HepG2 (cell line): ENCODE measurements around the gene PREX1. TPM values are rescaled to one million over a fixed set of nuclear protein-coding genes. Genes with fewer than 3 reads are reported as not detected.

Experiments
- ATAC-seq: fragments of 200-7000 bp; cut with Tn5 transposase; 3 replicates; pipeline ENCODE4 v1.9.1; 2020; ENCODE audit warnings: mild to moderate bottlenecking, moderate library complexity
- BruUV-seq: library from RNA; stranded (reverse); fragments of 400-500 nt; replicated peaks from 2 replicates; lab custom pipeline; 2021; lab: Mats Ljungman, UMichigan
- CTCF ChIA-PET: fragments of 300-600 bp; formaldehyde crosslinking; extraction: SDS; loops from one replicate; lab custom pipeline; 2021; ENCODE audit warnings: low total read pairs, inconsistent platforms, low intra/inter-chr PET ratio; lab: Yijun Ruan, JAX
- POLR2A ChIA-PET: fragments of 350-600 bp; sonication (Branson Sonifier 250); formaldehyde crosslinking; loops from one replicate; lab custom pipeline; 2020; ENCODE audit warnings: antibody characterized with exemption, inconsistent platforms; lab: Yijun Ruan, JAX
- DNase-seq: peaks from one replicate; pipeline ENCODE4 v3.0.0-alpha.2; 2015; ENCODE audit warnings: low spot score
- FAIRE-seq: peaks from 3 replicates; lab custom pipeline; 2011; peaks lifted over from hg19 to GRCh38; lab: Jason Lieb, UNC
- H2AFZ ChIP-seq: one replicate; pipeline ENCODE4 v1.6.1; 2011; ENCODE audit warnings: low read length, inconsistent platforms
- H3K27ac ChIP-seq: fragments of 300-600 bp; 3 replicates; pipeline ENCODE4 v1.8.0; 2011; ENCODE audit warnings: mixed run types, mild to moderate bottlenecking, mixed read lengths, low read length, inconsistent platforms; ENCODE audit not compliant: insufficient read depth; ENCODE audit errors: extremely low read length
- H3K27me3 ChIP-seq, 2 experiments: fragments of 200-600 bp in 1 of 2; 2 replicates in 1 of 2; 3 replicates in 1 of 2; pipeline versions ENCODE4 v1.6.0 to v1.8.0; 2011; ENCODE audit warnings: low read length in 2 of 2, mild to moderate bottlenecking in 2 of 2, moderate library complexity in 2 of 2, inconsistent platforms in 1 of 2; ENCODE audit not compliant: insufficient read depth in 2 of 2, control insufficient read depth in 1 of 2
- H3K36me3 ChIP-seq, 2 experiments: fragments of 200-600 bp in 1 of 2; replicated peaks in 1 of 2; 2 replicates in 1 of 2; 3 replicates in 1 of 2; pipeline versions ENCODE4 v1.5.1 to v1.8.0; 2011; ENCODE audit warnings: low read length in 2 of 2, inconsistent platforms in 1 of 2; ENCODE audit not compliant: insufficient read depth in 2 of 2, control insufficient read depth in 1 of 2
- H3K4me1 ChIP-seq: 2 replicates; pipeline ENCODE4 v1.5.1; 2012; ENCODE audit warnings: low read length, inconsistent platforms; ENCODE audit not compliant: insufficient read depth
- H3K4me2 ChIP-seq: 2 replicates; pipeline ENCODE4 v1.6.0; 2011; ENCODE audit warnings: low read depth, low read length, inconsistent platforms
- H3K4me3 ChIP-seq, 3 experiments: fragments of 200-600 bp in 1 of 3; sonication (generic), shearing (Covaris generic) in 1 of 3; replicated peaks in 1 of 3; 2 replicates each; pipeline ENCODE4 v1.5.1; 2011 to 2016; ENCODE audit warnings: low read length in 3 of 3, inconsistent platforms in 2 of 3, low read depth in 2 of 3, mild to moderate bottlenecking in 2 of 3, control low read depth in 1 of 3, mixed read lengths in 1 of 3; ENCODE audit not compliant: insufficient read depth in 1 of 3
- H3K79me2 ChIP-seq: one replicate; pipeline ENCODE4 v1.6.1; 2011; ENCODE audit warnings: low read length, inconsistent platforms; ENCODE audit not compliant: insufficient read depth
- H3K9ac ChIP-seq: 2 replicates; pipeline ENCODE4 v1.6.0; 2011; ENCODE audit warnings: mild to moderate bottlenecking, low read depth, low read length, inconsistent platforms; ENCODE audit not compliant: insufficient read depth
- H3K9me3 ChIP-seq: 2 replicates; pipeline ENCODE4 v1.5.1; 2012; ENCODE audit warnings: mild to moderate bottlenecking, low read length
- H4K20me1 ChIP-seq: 2 replicates; pipeline ENCODE4 v1.6.0; 2011; ENCODE audit warnings: inconsistent platforms, mild to moderate bottlenecking, low read length, moderate library complexity; ENCODE audit not compliant: insufficient read depth
- CREM ChIP-seq, 2 experiments: sonication (generic) in 1 of 2; formaldehyde crosslinking in 1 of 2; IDR thresholded peaks; 2 replicates each; pipeline versions ENCODE4 v1.4.0 to v1.6.1; 2016 to 2020; ENCODE audit warnings: antibody characterized with exemption in 1 of 2, mild to moderate bottlenecking in 1 of 2, missing genetic modification reagents in 1 of 2
- KDM5B ChIP-seq: sonication (generic); formaldehyde crosslinking; IDR thresholded peaks from 2 replicates; pipeline ENCODE4 v1.4.0; 2020; ENCODE audit warnings: missing genetic modification reagents, mild to moderate bottlenecking, borderline replicate concordance
- KLF13 ChIP-seq: sonication (generic); formaldehyde crosslinking; IDR thresholded peaks from 2 replicates; pipeline ENCODE4 v1.4.0; 2020; ENCODE audit warnings: mild to moderate bottlenecking, missing genetic modification reagents
- MBD4 ChIP-seq: IDR thresholded peaks from 2 replicates; pipeline ENCODE4 v1.6.1; 2012; ENCODE audit warnings: low read length, inconsistent platforms, borderline replicate concordance
- NFKB2 ChIP-seq: sonication (generic); formaldehyde crosslinking; IDR thresholded peaks from 2 replicates; pipeline ENCODE4 v1.4.0; 2020; ENCODE audit warnings: missing genetic modification reagents, borderline replicate concordance
- NFRKB ChIP-seq: fragments of 450-650 bp; IDR thresholded peaks from 2 replicates; pipeline ENCODE4 v1.6.1; 2017
- NR2F2 ChIP-seq: IDR thresholded peaks from 2 replicates; pipeline ENCODE4 v1.6.1; 2012; ENCODE audit warnings: low read depth, inconsistent platforms, borderline replicate concordance
- NR3C1 ChIP-seq: sonication (generic); formaldehyde crosslinking; IDR thresholded peaks from 2 replicates; pipeline ENCODE4 v1.4.0; 2020; ENCODE audit warnings: missing genetic modification reagents
- PHF5A ChIP-seq: IDR thresholded peaks from one replicate; pipeline ENCODE4 v1.6.1; 2018; ENCODE audit warnings: low read depth, missing genetic modification reagents; ENCODE audit not compliant: unreplicated experiment
- RBFOX2 ChIP-seq: fragments of 200-400 bp; formaldehyde crosslinking; IDR thresholded peaks from 2 replicates; pipeline ENCODE4 v1.6.1; 2017; ENCODE audit warnings: low read depth, mild to moderate bottlenecking, low read length
- RCOR2 ChIP-seq: IDR thresholded peaks from 2 replicates; pipeline ENCODE4 v1.6.1; 2016; ENCODE audit warnings: missing biosample characterization, missing genetic modification reagents
- SALL1 ChIP-seq: sonication (generic); formaldehyde crosslinking; IDR thresholded peaks from 2 replicates; pipeline ENCODE4 v1.8.0; 2022; ENCODE audit warnings: mild to moderate bottlenecking, missing genetic modification reagents
- SP5 ChIP-seq: IDR thresholded peaks from 2 replicates; pipeline ENCODE4 v1.6.1; 2016; ENCODE audit warnings: low read depth, borderline replicate concordance
- YY1 ChIP-seq: IDR thresholded peaks from 2 replicates; pipeline ENCODE4 v1.6.1; 2011; ENCODE audit warnings: low read length, low read depth, moderate library complexity, mild to moderate bottlenecking; ENCODE audit not compliant: insufficient read depth, insufficient replicate concordance
- ZFY ChIP-seq: sonication (generic); formaldehyde crosslinking; IDR thresholded peaks from 2 replicates; pipeline ENCODE4 v1.4.0; 2020; ENCODE audit warnings: missing genetic modification reagents
- ZNF30 ChIP-seq: sonication (generic); formaldehyde crosslinking; IDR thresholded peaks from 2 replicates; pipeline ENCODE4 v1.5.0; 2020; ENCODE audit warnings: mild to moderate bottlenecking, missing genetic modification reagents
- WGBS: methylation state at CpG from one replicate; pipeline ENCODE4 v1.1.6; 2017; ENCODE audit warnings: low lambda C conversion rate; 5-methylcytosine and 5-hydroxymethylcytosine counted together
- in situ Hi-C: cut with HindIII; loops from 2 replicates; pipeline ENCODE4 v1.10.0; 2017; ENCODE audit warnings: low pct_unique_long_range_greater_than_20kb; ENCODE audit not compliant: extremely low pct_ligation_motif_present
- intact Hi-C: fragments of 100-400 bp; cut with micrococcal nuclease; formaldehyde crosslinking; loops from one replicate; pipeline ENCODE4 v1.10.0; 2022; ENCODE audit not compliant: unreplicated experiment
- polyA plus RNA-seq, 8 experiments: library from polyadenylated mRNA; depleted of rRNA in 3 of 8; stranded (reverse) in 7 of 8; unstranded in 1 of 8; fragments of >200 nt; fragmentation: Illumina TruSeq in 4 of 8; extraction: Trizol in 4 of 8; gene quantifications; 2 replicates each; pipeline versions ENCODE4 v1.2.1 to v1.2.3, GENCODE V29; 2011 to 2016; ENCODE audit warnings: low read depth in 4 of 8, missing spikeins in 1 of 8, mixed read lengths in 1 of 8; ENCODE audit not compliant: insufficient read depth in 1 of 8
- total RNA-seq, 5 experiments: library from RNA; depleted of rRNA; stranded (reverse); fragments of >200 nt; fragmentation: Illumina TruSeq; extraction: Trizol; gene quantifications; 2 replicates each; pipeline ENCODE4 v1.2.3, GENCODE V29; 2016; ENCODE audit warnings: low read depth in 1 of 5
- TF ChIP-seq, protein P1 (sequence below): IDR thresholded peaks from 2 replicates; pipeline ENCODE4 v1.6.1; 2018; ENCODE audit warnings: missing genetic modification reagents
- TF ChIP-seq, protein P2 (sequence below): IDR thresholded peaks from 2 replicates; pipeline ENCODE4 v1.6.1; 2016; ENCODE audit warnings: missing biosample characterization, missing genetic modification reagents, low read depth

Gene PREX1
- total and polyA plus RNA-seq, 2 of the 13 experiments (the other 11 are each of a cell fraction or from before 2014, with no cell fraction given): 0.02 to 0.04 TPM

- no peaks in the 10 kb centered on the region for H4K20me1 ChIP-seq
- peaks cover 7 to 47% of the 10 kb centered on the region in 2 experiments; a peak in 4 of 5 replicates for H3K27me3 ChIP-seq
- H3K4me1 ChIP-seq: no peaks in the 10 kb centered on the region
- H3K4me3 ChIP-seq: no peak overlapping the region
- no peak for TF ChIP-seq NFKB2 (CRISPR knock-in tag)
- no peak for TF ChIP-seq ZFY (CRISPR knock-in tag)
- TF ChIP-seq CREM (IDR thresholded peaks at IDR 0.05): no peak
- TF ChIP-seq CREM (CRISPR knock-in tag; IDR thresholded peaks at IDR 0.05): no peak
- no peak for TF ChIP-seq NFRKB
- TF ChIP-seq, protein P1, sequence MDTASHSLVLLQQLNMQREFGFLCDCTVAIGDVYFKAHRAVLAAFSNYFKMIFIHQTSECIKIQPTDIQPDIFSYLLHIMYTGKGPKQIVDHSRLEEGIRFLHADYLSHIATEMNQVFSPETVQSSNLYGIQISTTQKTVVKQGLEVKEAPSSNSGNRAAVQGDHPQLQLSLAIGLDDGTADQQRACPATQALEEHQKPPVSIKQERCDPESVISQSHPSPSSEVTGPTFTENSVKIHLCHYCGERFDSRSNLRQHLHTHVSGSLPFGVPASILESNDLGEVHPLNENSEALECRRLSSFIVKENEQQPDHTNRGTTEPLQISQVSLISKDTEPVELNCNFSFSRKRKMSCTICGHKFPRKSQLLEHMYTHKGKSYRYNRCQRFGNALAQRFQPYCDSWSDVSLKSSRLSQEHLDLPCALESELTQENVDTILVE (CRISPR knock-in tag): no peak
- no peak for TF ChIP-seq SP5
- TF ChIP-seq SALL1: no peak
- no peak for TF ChIP-seq PHF5A
- no peak for TF ChIP-seq ZNF30
- TF ChIP-seq RCOR2 (CRISPR knock-in tag): no peak
- TF ChIP-seq MBD4: no peak
- TF ChIP-seq, protein P2, sequence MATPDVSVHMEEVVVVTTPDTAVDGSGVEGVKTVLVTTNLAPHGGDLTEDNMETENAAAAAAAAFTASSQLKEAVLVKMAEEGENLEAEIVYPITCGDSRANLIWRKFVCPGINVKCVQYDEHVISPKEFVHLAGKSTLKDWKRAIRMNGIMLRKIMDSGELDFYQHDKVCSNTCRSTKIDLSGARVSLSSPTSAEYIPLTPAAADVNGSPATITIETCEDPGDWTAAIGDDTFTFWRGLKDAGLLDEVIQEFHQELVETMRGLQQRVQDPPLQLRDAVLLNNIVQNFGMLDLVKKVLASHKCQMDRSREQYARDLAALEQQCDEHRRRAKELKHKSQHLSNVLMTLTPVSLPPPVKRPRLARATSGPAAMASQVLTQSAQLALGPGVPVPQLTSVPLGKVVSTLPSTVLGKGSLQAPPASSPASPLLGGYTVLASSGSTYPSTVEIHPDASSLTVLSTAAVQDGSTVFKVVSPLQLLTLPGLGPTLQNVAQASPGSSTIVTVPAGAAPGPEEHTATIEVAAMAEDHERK: no peak
- no peak for TF ChIP-seq YY1
- TF ChIP-seq NR2F2: no peak
- TF ChIP-seq KLF13 (CRISPR knock-in tag): no peak
- TF ChIP-seq RBFOX2: no peak
- TF ChIP-seq NR3C1 (CRISPR knock-in tag): no peak
- no peak for TF ChIP-seq KDM5B (CRISPR knock-in tag)
- no peak overlapping the region for H3K9ac ChIP-seq
- no peak for FAIRE-seq
- H3K79me2 ChIP-seq: no peaks in the 10 kb centered on the region
- no peak for DNase-seq
- H2AFZ ChIP-seq: no peak overlapping the region
- ChIA-PET POLR2A (no interaction called here), CTCF (no interaction called here)
- H3K27ac ChIP-seq: no peak overlapping the region
- in situ Hi-C loops: no loop called here
- no peak for ATAC-seq
- no peak overlapping the region for H3K4me2 ChIP-seq
- BruUV-seq: no TSS peak
- intact Hi-C loops: no loop called here
- no peaks in the 10 kb centered on the region for H3K9me3 ChIP-seq
- H3K36me3 ChIP-seq: no peaks in the 10 kb centered on the region
- WGBS: 51% methylated on average over 6 of the region's 9 CpGs
These were observed 178.6 kb downstream of the PREX1 start for GRCh38 chr20:48649104-48649626.
